Measurements from ENCODE around the gene UBQLN4.

Gene UBQLN4

DNA sequence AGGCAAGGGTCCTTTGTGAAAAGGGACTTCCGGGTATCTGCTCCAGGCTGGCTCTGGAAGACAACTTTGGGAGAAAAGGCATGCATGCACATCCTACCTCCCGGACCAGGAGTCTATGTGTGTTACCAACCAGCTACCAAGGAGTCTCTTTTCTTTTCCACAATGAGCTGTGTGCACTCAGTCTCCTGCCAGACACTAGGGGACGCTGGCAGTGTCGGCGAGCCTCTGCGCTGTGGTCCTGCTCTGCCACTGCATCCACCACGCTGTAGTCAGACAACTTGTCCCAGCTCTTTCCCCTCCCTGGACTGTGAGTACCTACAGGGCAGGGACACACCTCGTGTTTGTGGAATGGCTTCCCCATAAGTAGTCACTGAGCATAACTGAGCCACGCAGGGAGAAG, 27.7 kb downstream of the UBQLN4 start (continued):
- TF ChIP-seq, protein P1, sequence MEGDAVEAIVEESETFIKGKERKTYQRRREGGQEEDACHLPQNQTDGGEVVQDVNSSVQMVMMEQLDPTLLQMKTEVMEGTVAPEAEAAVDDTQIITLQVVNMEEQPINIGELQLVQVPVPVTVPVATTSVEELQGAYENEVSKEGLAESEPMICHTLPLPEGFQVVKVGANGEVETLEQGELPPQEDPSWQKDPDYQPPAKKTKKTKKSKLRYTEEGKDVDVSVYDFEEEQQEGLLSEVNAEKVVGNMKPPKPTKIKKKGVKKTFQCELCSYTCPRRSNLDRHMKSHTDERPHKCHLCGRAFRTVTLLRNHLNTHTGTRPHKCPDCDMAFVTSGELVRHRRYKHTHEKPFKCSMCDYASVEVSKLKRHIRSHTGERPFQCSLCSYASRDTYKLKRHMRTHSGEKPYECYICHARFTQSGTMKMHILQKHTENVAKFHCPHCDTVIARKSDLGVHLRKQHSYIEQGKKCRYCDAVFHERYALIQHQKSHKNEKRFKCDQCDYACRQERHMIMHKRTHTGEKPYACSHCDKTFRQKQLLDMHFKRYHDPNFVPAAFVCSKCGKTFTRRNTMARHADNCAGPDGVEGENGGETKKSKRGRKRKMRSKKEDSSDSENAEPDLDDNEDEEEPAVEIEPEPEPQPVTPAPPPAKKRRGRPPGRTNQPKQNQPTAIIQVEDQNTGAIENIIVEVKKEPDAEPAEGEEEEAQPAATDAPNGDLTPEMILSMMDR (tag by site-specific recombination; IDR thresholded peaks at IDR 0.05), result peak; percentile 86
- TF ChIP-seq ZNF335 (tag by site-specific recombination; conservative IDR thresholded peaks at IDR 0.05), result 0 out of 2 replicates have a peak, but pooled peaks have one; percentile 16
- TF ChIP-seq ZNF626 (tag by site-specific recombination; IDR thresholded peaks at IDR 0.05), result no peak
- no peak for TF ChIP-seq ZNF341 (tag by site-specific recombination; IDR thresholded peaks at IDR 0.05; ENCODE audit: low read depth)

DNA sequence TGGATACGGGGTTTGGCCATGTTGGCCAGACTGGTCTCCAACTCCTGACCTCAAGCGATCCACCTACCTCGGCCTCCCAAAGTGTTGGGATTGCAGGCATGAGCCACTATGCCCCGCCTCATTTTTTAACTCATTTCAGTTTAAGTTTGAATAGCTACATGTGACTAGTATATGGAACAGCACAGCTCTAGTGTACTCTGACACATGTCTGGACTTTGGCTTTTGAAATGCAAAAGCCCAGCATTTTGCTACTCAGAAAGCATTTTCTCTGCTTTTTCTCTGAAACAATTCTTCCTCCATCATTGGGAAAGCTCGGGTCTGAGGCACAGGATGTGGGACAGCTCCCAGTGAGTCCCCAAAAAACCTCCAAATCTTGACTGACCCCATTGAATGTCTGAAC, 28.8 kb downstream of the UBQLN4 start:
- TF ChIP-seq, protein P2, sequence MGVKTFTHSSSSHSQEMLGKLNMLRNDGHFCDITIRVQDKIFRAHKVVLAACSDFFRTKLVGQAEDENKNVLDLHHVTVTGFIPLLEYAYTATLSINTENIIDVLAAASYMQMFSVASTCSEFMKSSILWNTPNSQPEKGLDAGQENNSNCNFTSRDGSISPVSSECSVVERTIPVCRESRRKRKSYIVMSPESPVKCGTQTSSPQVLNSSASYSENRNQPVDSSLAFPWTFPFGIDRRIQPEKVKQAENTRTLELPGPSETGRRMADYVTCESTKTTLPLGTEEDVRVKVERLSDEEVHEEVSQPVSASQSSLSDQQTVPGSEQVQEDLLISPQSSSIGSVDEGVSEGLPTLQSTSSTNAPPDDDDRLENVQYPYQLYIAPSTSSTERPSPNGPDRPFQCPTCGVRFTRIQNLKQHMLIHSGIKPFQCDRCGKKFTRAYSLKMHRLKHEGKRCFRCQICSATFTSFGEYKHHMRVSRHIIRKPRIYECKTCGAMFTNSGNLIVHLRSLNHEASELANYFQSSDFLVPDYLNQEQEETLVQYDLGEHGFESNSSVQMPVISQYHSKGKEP (tag by site-specific recombination; IDR thresholded peaks at IDR 0.05), result no peak
- TF ChIP-seq ZFP69B (tag by site-specific recombination; IDR thresholded peaks at IDR 0.05) (no peak), KLF10 (tag by site-specific recombination; IDR thresholded peaks at IDR 0.05) (no peak), ZNF302 (tag by site-specific recombination; IDR thresholded peaks at IDR 0.05; ENCODE audit: low read depth) (no peak), TCF7L2 (IDR thresholded peaks at IDR 0.05; ENCODE audit: borderline replicate concordance, low read depth, low read length) (no peak), ZNF561 (tag by site-specific recombination; IDR thresholded peaks at IDR 0.05; ENCODE audit: borderline replicate concordance) (no peak), ZNF19 (tag by site-specific recombination; IDR thresholded peaks at IDR 0.05; ENCODE audit: low read depth) (no peak)
- Histone ChIP-seq H3K9me3 (ENCODE audit: control insufficient read depth, insufficient read depth, low read depth, low read length) (no peaks in the 10 kb centered on the region), H3K36me3 (ENCODE audit: control insufficient read depth in 2 of 2, insufficient read depth in 1 of 2, low read length in 2 of 2) (peaks cover 0 to 1% of the 10 kb centered on the region in 2 experiments; a peak in 1 of 3 replicates), H3K27ac (ENCODE audit: extremely low read depth, low read depth, low read length) (no peak overlapping the region), H3K4me3 (ENCODE audit: low read depth, low read length) (no peak overlapping the region), H3K4me1 (ENCODE audit: control insufficient read depth, insufficient read depth, low read length) (no peaks in the 10 kb centered on the region)
- CTCF ChIA-PET, result interaction anchor here (0.8 to 1.8 kb wide), 3 partner anchors 10 to 51 kb away, joined by 3 to 6 read pairs (median 3); no protein-coding TSS in a partner anchor
- POLR2A ChIA-PET, result interaction anchor here (1.5 kb wide), 1 partner anchor 46 kb away, joined by 3 read pairs; the partner anchor contains the start of gene ARHGEF2

DNA sequence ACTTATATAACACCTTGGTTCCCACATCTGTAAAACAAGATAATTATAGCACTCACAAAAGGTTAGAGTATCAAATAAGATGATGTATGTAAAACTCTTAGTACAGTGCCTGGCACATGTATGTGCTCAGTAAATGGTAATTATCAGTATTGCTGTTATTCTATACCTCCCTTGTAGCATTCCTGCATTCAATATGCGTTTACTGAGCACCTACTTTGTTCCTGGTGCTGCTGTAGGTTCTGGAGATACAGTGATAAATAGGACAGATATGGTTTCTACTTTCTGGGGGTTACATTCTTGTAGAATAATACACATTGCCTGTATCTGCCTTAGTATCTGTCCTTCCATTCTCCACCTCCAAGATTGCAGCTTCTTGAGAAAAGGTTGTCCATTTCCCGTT, 31.6 kb downstream of the UBQLN4 start:
- peaks cover 23 to 28% of the 10 kb centered on the region in 2 experiments for H3K36me3 ChIP-seq (ENCODE audit: control insufficient read depth in 2 of 2, insufficient read depth in 1 of 2, low read length in 2 of 2)
- no peak overlapping the region for H3K4me3 ChIP-seq (ENCODE audit: low read depth, low read length)
- H3K27ac ChIP-seq (ENCODE audit: extremely low read depth, low read depth, low read length), result no peak overlapping the region
- H3K9me3 ChIP-seq (ENCODE audit: control insufficient read depth, insufficient read depth, low read depth, low read length), result no peaks in the 10 kb centered on the region
- ChIA-PET POLR2A (no interaction called here), CTCF (interaction anchor here (1.6 kb wide), 1 partner anchor 13 kb away, joined by 3 read pairs; no protein-coding TSS in a partner anchor)
- TF ChIP-seq ZNF514 (tag by site-specific recombination; IDR thresholded peaks at IDR 0.05) (no peak), ZNF664 (tag by site-specific recombination; IDR thresholded peaks at IDR 0.05) (peak; percentile 94), ZNF433 (tag by site-specific recombination; IDR thresholded peaks at IDR 0.05; ENCODE audit: low read depth) (no peak)
- TF ChIP-seq, protein P3, sequence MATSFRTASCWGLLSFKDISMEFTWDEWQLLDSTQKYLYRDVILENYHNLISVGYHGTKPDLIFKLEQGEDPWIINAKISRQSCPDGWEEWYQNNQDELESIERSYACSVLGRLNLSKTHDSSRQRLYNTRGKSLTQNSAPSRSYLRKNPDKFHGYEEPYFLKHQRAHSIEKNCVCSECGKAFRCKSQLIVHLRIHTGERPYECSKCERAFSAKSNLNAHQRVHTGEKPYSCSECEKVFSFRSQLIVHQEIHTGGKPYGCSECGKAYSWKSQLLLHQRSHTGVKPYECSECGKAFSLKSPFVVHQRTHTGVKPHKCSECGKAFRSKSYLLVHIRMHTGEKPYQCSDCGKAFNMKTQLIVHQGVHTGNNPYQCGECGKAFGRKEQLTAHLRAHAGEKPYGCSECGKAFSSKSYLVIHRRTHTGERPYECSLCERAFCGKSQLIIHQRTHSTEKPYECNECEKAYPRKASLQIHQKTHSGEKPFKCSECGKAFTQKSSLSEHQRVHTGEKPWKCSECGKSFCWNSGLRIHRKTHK (tag by site-specific recombination; IDR thresholded peaks at IDR 0.05), result no peak
- H3K4me1 ChIP-seq (ENCODE audit: control insufficient read depth, insufficient read depth, low read length), result no peaks in the 10 kb centered on the region

DNA sequence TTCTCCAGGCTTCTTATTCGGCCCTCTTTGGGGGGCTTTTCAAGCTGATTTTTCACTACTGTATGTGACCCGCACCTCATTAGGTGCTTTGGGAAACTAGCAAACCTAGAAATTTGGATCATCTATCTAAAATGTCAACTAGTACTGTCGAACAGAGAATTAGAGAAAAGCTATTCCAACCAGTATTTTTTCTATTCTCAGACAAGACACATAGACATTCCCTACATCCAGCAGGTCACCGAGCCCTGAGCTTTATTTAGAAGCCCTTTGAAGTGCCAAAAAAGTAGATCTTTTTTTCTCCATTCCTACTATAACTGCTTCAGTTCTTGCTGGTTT, 32.5 kb downstream of the UBQLN4 start:
- ChIA-PET CTCF (interaction anchor here (0.7 to 1.6 kb wide), 3 partner anchors 44 to 108 kb away, joined by 3 to 4 read pairs (median 4); no protein-coding TSS in a partner anchor), POLR2A (interaction anchor here (0.6 to 0.7 kb wide), 2 partner anchors 12 to 44 kb away, joined by 3 read pairs; no protein-coding TSS in a partner anchor)
- H3K4me1 ChIP-seq (ENCODE audit: control insufficient read depth, insufficient read depth, low read length), result no peaks in the 10 kb centered on the region
- H3K4me3 ChIP-seq (ENCODE audit: low read depth, low read length), result peak overlapping the region; percentile 85
- peaks cover 30 to 37% of the 10 kb centered on the region in 2 experiments for H3K36me3 ChIP-seq (ENCODE audit: control insufficient read depth in 2 of 2, insufficient read depth in 1 of 2, low read length in 2 of 2)
- no peak overlapping the region for H3K27ac ChIP-seq (ENCODE audit: extremely low read depth, low read depth, low read length)
- H3K9me3 ChIP-seq (ENCODE audit: control insufficient read depth, insufficient read depth, low read depth, low read length), result no peaks in the 10 kb centered on the region
- TF ChIP-seq ZNF211 (tag by site-specific recombination; IDR thresholded peaks at IDR 0.05; ENCODE audit: low read depth) (no peak), ZNF335 (tag by site-specific recombination; conservative IDR thresholded peaks at IDR 0.05) (peak; percentile 77), ZNF629 (tag by site-specific recombination; IDR thresholded peaks at IDR 0.05) (0 out of 2 replicates have a peak, but pooled peaks have one; percentile 5), TCF7L2 (IDR thresholded peaks at IDR 0.05; ENCODE audit: borderline replicate concordance, low read depth, low read length) (peak; percentile 37; the same call in 1 of the 2 replicates), SETDB1 (IDR thresholded peaks at IDR 0.05; ENCODE audit: insufficient read length, low read length) (no peak), ZNF311 (tag by site-specific recombination; IDR thresholded peaks at IDR 0.05; ENCODE audit: borderline replicate concordance) (no peak), ZNF138 (tag by site-specific recombination; IDR thresholded peaks at IDR 0.05; ENCODE audit: borderline replicate concordance) (no peak)
- TF ChIP-seq, protein P4, sequence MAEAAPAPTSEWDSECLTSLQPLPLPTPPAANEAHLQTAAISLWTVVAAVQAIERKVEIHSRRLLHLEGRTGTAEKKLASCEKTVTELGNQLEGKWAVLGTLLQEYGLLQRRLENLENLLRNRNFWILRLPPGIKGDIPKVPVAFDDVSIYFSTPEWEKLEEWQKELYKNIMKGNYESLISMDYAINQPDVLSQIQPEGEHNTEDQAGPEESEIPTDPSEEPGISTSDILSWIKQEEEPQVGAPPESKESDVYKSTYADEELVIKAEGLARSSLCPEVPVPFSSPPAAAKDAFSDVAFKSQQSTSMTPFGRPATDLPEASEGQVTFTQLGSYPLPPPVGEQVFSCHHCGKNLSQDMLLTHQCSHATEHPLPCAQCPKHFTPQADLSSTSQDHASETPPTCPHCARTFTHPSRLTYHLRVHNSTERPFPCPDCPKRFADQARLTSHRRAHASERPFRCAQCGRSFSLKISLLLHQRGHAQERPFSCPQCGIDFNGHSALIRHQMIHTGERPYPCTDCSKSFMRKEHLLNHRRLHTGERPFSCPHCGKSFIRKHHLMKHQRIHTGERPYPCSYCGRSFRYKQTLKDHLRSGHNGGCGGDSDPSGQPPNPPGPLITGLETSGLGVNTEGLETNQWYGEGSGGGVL (tag by site-specific recombination; IDR thresholded peaks at IDR 0.05), result no peak
